HUES6 (cell line): Measurements from ENCODE around the gene LRBA.

Experiments
- H3K27ac ChIP-seq: 2 replicates; pipeline ENCODE4 v1.7.0; 2013; ENCODE audit warnings: low read depth, mild to moderate bottlenecking, low read length, inconsistent platforms
- H3K27me3 ChIP-seq: 2 replicates; pipeline ENCODE4 v1.6.1; 2013; ENCODE audit warnings: low read length; ENCODE audit not compliant: control insufficient read depth, insufficient read depth
- H3K36me3 ChIP-seq: 2 replicates; pipeline ENCODE4 v1.6.1; 2013; ENCODE audit warnings: low read length; ENCODE audit not compliant: control insufficient read depth, insufficient read depth
- H3K4me1 ChIP-seq: 2 replicates; pipeline ENCODE4 v1.6.1; 2013; ENCODE audit warnings: low read length; ENCODE audit not compliant: control insufficient read depth, insufficient read depth
- H3K4me3 ChIP-seq: 2 replicates; pipeline ENCODE4 v1.5.1; 2013; ENCODE audit warnings: low read depth, low read length
- H3K9ac ChIP-seq: one replicate; pipeline ENCODE4 v1.6.1; 2013; ENCODE audit warnings: mild to moderate bottlenecking, low read length
- H3K9me3 ChIP-seq: 2 replicates; pipeline ENCODE4 v1.6.1; 2013; ENCODE audit warnings: low read depth, low read length; ENCODE audit not compliant: control insufficient read depth, insufficient read depth

Gene LRBA

DNA sequence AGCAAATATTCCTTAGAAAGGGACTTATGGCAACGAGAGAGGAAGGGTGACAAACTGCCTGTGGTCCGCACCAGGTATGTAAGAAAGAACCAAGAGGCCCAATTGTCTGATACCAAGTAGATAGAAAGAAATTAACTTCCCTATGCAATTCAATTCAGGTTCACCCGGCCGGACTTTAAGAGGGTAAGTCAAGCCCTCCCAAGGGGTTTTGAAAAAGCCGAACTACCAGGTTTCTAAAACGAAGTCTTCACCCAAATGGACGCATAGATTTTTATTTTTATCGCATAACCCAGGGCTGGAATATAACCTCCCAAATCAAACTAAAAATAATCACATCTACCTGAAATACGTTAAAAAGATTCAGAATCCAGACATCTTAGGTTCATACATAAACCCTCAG, 434.8 kb downstream of the LRBA start:
- H3K9ac ChIP-seq, result no peak overlapping the region
- H3K27me3 ChIP-seq, result peaks cover 69% of the 10 kb centered on the region

GRCh38 chr4:150579551-150580234, 435.4 kb downstream of the LRBA start:
- Histone ChIP-seq H3K36me3 (no peaks in the 10 kb centered on the region), H3K9ac (peak overlapping the region; percentile 49), H3K27ac (no peak overlapping the region), H3K9me3 (no peaks in the 10 kb centered on the region), H3K4me1 (peaks cover 20% of the 10 kb centered on the region), H3K4me3 (peak overlapping the region; percentile 74), H3K27me3 (peaks cover 62% of the 10 kb centered on the region)

More for the DNA sequence above, 434.8 kb downstream of the LRBA start:
- Histone ChIP-seq H3K27ac (no peak overlapping the region), H3K36me3 (no peaks in the 10 kb centered on the region), H3K4me3 (peak overlapping the region; percentile 74), H3K4me1 (peaks cover 20% of the 10 kb centered on the region), H3K9me3 (no peaks in the 10 kb centered on the region)

DNA sequence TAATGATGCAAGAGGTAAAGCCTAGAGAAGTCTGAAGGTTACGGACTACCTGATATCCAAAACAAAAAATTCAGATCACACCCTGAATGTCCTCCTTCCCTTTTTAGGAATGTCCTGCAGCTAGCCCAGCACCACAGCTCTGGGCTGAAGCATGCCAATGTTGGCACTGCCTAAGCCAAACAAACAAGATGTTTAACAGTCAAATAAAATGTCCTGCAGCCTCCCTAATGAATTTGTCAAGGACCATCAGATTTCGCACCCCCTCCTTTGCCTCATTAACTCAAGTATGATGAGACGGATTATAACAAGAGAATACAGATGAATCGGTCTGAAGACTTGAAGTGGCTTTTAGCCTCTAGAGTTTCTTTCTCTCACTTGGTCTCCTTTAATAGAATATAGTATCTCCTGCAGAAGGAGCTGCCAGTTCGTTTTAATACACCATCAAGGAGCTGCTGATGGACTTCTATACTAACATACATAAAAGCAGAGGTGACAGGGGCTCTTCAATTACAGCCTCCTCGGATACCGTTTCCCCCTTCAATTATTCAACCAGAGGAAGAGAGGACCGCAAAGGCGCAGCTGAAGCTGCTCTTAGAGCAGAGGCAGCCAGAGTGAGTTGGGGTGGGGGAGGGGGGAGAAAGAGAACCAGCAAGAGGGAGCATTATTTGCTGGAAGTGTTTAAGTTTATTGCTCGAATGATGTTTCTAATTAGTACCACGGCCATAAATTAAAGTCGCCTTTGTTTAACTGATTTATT, 436.2 kb downstream of the LRBA start:
- Histone ChIP-seq H3K9ac (no peak overlapping the region), H3K36me3 (no peaks in the 10 kb centered on the region), H3K27ac (no peak overlapping the region), H3K4me1 (peaks cover 14% of the 10 kb centered on the region), H3K4me3 (peak overlapping the region; percentile 74), H3K27me3 (peaks cover 55% of the 10 kb centered on the region), H3K9me3 (no peaks in the 10 kb centered on the region)

DNA sequence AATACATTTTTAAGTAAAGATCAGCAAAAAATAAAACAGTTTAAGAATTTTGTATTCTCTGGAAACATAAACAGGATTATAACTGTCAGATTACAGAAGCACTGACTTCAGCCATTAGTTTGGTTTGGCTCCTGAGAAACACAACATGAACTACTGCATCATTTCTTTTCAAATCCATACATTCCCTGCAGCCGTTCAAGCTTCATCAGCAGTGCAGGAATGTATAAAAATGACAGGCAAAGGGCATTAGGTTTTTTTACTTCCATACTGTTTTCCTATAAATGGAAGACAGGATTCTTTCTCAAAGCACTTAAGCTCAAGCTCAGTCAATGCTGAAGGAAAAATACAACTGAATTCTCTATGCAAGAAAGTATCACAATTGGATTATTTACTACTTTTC, 437.3 kb downstream of the LRBA start:
- no peak overlapping the region for H3K27ac ChIP-seq
- H3K9me3 ChIP-seq, result no peaks in the 10 kb centered on the region
- peaks cover 14% of the 10 kb centered on the region for H3K4me1 ChIP-seq
- no peak overlapping the region for H3K4me3 ChIP-seq
- H3K9ac ChIP-seq, result no peak overlapping the region
- peaks cover 44% of the 10 kb centered on the region for H3K27me3 ChIP-seq
- no peaks in the 10 kb centered on the region for H3K36me3 ChIP-seq

DNA sequence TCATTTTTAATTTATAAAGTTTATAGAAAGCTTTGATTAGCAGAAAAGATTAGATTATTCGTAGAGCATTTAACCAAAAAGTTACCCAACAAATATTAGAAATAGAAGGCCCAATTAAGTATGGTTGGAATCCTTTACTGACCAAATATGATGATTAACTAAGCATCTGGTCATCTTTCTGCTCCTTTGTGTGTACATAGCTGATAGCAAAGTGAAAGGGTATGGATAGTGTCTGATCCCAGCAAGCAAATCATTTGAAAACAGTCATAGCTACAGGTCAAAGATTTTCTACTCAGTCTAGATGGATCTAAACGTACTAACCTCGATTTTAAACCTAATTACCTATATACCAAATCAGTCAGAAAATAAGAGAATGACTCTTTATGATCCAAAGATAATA, 440.4 kb downstream of the LRBA start:
- Histone ChIP-seq H3K27ac (no peak overlapping the region), H3K36me3 (no peaks in the 10 kb centered on the region), H3K9me3 (no peaks in the 10 kb centered on the region), H3K9ac (no peak overlapping the region), H3K4me1 (peaks cover 7% of the 10 kb centered on the region), H3K27me3 (peaks cover 14% of the 10 kb centered on the region), H3K4me3 (no peak overlapping the region)

DNA sequence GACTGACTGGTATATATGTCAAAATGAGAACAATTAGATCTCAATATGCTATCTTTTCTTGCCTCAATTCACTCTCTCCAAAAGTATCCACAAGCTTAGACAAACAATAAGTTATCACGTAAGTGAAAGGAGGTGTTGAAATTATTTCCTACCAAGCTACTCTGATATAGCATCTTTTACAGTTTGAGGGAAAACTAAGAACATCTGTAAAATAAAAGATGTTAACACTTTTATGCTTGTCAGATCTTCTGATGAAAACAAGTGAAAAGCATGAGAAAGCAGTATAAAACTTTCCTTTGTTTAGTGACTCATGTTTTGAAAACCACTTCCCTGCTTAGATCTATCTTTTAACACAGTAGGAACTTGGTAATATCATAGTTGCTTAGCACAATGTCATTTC, 441.6 kb downstream of the LRBA start:
- no peak overlapping the region for H3K4me3 ChIP-seq
- H3K9ac ChIP-seq, result no peak overlapping the region

GRCh38 chr4:150572704-150573504, 442.2 kb downstream of the LRBA start:
- H3K4me1 ChIP-seq, result no peaks in the 10 kb centered on the region
- no peaks in the 10 kb centered on the region for H3K27me3 ChIP-seq
- no peaks in the 10 kb centered on the region for H3K36me3 ChIP-seq
- H3K9me3 ChIP-seq, result no peaks in the 10 kb centered on the region
- H3K27ac ChIP-seq, result no peak overlapping the region
- H3K9ac ChIP-seq, result no peak overlapping the region
- H3K4me3 ChIP-seq, result no peak overlapping the region

More for the DNA sequence above, 441.6 kb downstream of the LRBA start:
- Histone ChIP-seq H3K36me3 (no peaks in the 10 kb centered on the region), H3K9me3 (no peaks in the 10 kb centered on the region), H3K27me3 (peaks cover 2% of the 10 kb centered on the region), H3K4me1 (peaks cover under 1% of the 10 kb centered on the region; the same call in 1 of the 2 replicates), H3K27ac (no peak overlapping the region)

GRCh38 chr4:150570862-150571261, 444.2 kb downstream of the LRBA start:
- Histone ChIP-seq H3K27ac (no peak overlapping the region), H3K4me1 (no peaks in the 10 kb centered on the region)

DNA sequence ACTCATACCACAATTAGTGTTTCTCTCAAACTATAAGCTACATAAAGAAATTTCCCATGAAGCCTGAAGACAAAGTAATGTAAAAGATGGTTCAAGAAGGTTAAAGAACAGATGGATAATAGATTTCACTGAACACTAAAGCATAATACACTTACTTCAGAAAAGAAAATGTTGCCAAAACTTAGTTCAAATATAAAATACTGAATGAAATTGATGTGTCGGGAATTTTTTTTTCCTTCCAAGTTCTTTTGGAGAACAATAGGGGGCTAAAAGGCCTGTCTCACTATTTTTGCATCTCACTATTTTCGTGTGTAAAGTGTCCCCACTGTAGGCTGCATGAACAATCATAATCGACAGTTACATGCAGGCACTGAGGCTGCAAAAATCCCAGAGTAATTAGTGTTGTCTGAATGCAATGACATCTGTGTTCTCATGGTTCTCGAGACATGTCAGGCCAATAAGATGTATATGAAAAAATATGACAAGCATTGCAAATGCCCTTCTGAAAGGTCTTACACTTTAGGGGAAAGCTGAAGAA, 445.0 kb downstream of the LRBA start:
- H3K4me1 ChIP-seq, result no peaks in the 10 kb centered on the region
- H3K9ac ChIP-seq, result no peak overlapping the region
- no peaks in the 10 kb centered on the region for H3K27me3 ChIP-seq
- H3K27ac ChIP-seq, result no peak overlapping the region
- H3K9me3 ChIP-seq, result no peaks in the 10 kb centered on the region
- H3K4me3 ChIP-seq, result no peak overlapping the region
- no peaks in the 10 kb centered on the region for H3K36me3 ChIP-seq

More at GRCh38 chr4:150570862-150571261, 444.2 kb downstream of the LRBA start:
- H3K27me3 ChIP-seq, result no peaks in the 10 kb centered on the region
- no peak overlapping the region for H3K4me3 ChIP-seq
- no peaks in the 10 kb centered on the region for H3K36me3 ChIP-seq
- no peaks in the 10 kb centered on the region for H3K9me3 ChIP-seq
- H3K9ac ChIP-seq, result no peak overlapping the region

DNA sequence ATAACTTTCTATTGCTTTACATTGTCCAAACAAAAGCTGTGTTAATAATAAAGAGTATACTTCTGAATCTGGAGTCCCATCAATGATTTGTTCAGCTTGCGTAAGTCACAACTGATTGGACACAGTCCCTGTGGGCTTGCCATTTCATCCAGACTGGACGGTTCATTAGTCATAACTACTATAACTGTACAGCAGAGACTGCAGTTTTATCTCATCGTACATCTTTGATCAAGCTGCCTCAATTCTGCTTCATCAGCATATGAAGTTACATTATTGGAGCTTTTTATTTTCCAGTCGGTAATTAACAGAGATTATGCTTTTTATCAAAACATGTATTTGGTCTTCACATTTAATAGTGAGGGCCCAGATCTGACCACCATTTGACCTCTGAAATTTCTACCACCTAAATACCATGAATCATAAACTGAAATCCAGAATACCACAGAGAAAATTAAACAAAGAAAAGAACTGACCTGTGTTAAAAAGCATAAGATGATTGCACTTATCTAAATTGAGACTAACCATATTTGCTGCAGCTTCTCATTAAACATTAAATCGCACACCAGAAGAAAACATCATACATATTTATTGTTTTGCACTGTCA, 445.6 kb downstream of the LRBA start:
- Histone ChIP-seq H3K4me1 (no peaks in the 10 kb centered on the region), H3K4me3 (no peak overlapping the region), H3K27ac (no peak overlapping the region), H3K9me3 (no peaks in the 10 kb centered on the region), H3K27me3 (no peaks in the 10 kb centered on the region), H3K9ac (no peak overlapping the region), H3K36me3 (no peaks in the 10 kb centered on the region)
